HL-60 (cell line): Measurements from ENCODE around the gene AP3S1.

Experiments used
- CTCF ChIP-seq: IDR thresholded peaks from one replicate; pipeline ENCODE4 v1.5.1; 2011; ENCODE audit warnings: low read length, control low read depth, inconsistent platforms; ENCODE audit not compliant: insufficient read depth
- POLR2AphosphoS5 ChIP-seq: IDR thresholded peaks from 2 replicates; pipeline ENCODE4 v1.6.1; 2012; ENCODE audit warnings: low read depth

GRCh38 chr5:115829913-115830312 lies 11.8 kb upstream of the AP3S1 start:
- no peak for TF ChIP-seq CTCF
- no peak for TF ChIP-seq POLR2AphosphoS5
